Esophagus squamous epithelium (tissue), 4 donors: ENCODE results near the gene CHKB.

Experiments
- POLR2A ChIP-seq, 4 donors: fragments of 450-650 bp; IDR thresholded peaks; one replicate each; pipeline ENCODE4 v1.6.1; 2017; ENCODE audit warnings: antibody characterized with exemption in 4 of 4, mild to moderate bottlenecking in 4 of 4, moderate library complexity in 3 of 4
- TF ChIP-seq, protein P1 (sequence below), 6 experiments: fragments of 450-650 bp in 4 of 6; fragments of 200-600 bp in 2 of 6; sonication (generic) in 2 of 6; IDR thresholded peaks; one replicate each; pipeline ENCODE4 v1.5.1; 2016 to 2019; ENCODE audit warnings: antibody characterized with exemption in 6 of 6, mild to moderate bottlenecking in 4 of 6, moderate library complexity in 4 of 6

DNA sequence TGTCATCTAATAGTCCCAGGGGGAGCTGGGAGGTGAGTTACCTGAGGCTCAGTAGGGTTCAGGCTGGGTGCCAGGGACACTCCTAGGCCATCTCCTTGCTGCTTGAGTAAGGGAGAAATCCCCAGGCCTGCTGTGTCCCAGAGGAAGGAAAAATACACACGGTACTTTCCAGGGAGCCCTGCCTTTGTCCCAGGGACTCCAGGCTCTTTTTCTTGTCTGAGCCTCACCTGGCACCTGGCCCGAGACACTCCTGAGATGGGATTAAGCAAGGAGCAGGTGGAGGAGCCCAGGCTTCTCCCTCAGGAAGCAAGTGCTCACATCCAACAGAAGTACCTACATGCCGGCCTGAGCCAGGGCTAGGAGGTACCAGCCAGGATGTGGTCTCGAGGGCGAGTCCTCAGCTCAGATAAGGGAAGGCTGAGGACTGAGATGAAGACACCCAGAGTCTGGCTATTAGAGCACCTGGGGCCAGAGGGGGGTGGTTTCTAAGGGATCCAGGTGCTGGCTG, 37.8 kb downstream of the CHKB start:
- TF ChIP-seq, protein P1, sequence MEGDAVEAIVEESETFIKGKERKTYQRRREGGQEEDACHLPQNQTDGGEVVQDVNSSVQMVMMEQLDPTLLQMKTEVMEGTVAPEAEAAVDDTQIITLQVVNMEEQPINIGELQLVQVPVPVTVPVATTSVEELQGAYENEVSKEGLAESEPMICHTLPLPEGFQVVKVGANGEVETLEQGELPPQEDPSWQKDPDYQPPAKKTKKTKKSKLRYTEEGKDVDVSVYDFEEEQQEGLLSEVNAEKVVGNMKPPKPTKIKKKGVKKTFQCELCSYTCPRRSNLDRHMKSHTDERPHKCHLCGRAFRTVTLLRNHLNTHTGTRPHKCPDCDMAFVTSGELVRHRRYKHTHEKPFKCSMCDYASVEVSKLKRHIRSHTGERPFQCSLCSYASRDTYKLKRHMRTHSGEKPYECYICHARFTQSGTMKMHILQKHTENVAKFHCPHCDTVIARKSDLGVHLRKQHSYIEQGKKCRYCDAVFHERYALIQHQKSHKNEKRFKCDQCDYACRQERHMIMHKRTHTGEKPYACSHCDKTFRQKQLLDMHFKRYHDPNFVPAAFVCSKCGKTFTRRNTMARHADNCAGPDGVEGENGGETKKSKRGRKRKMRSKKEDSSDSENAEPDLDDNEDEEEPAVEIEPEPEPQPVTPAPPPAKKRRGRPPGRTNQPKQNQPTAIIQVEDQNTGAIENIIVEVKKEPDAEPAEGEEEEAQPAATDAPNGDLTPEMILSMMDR (IDR thresholded peaks at IDR 0.05) = no peak
- TF ChIP-seq POLR2A (IDR thresholded peaks at IDR 0.05) = no peak
